ENCODE measurements around the gene ZNF710. TPM values are rescaled to one million over a fixed set of nuclear protein-coding genes. Genes with fewer than 3 reads are reported as not detected.

ZNF710 gene
- total RNA-seq, 1 donor = 13.0 TPM

GRCh38 chr15:90086868-90087268 is 85.7 kb downstream of the ZNF710 start:
- peak; percentile 35 for DNase-seq (ENCODE audit: low read depth)
- TF ChIP-seq CTCF (IDR thresholded peaks at IDR 0.05; ENCODE audit: insufficient read depth, low read depth, low read length) = peak; percentile 78
- H3K4me3 ChIP-seq (ENCODE audit: low read depth, low read length) = no peak overlapping the region

- peak; percentile 29 for TF ChIP-seq CTCF (IDR thresholded peaks at IDR 0.05; ENCODE audit: insufficient read depth, low read depth, low read length)
- H3K4me3 ChIP-seq (ENCODE audit: low read depth, low read length) = no peak overlapping the region
- DNase-seq (ENCODE audit: low read depth) = peak; percentile 29
Observed at GRCh38 chr15:90087454-90088154, 86.5 kb downstream of the ZNF710 start.

GRCh38 chr15:90090226-90090848 is 89.2 kb downstream of the ZNF710 start:
- TF ChIP-seq CTCF (IDR thresholded peaks at IDR 0.05; ENCODE audit: insufficient read depth, low read depth, low read length) = no peak
- H3K4me3 ChIP-seq (ENCODE audit: low read depth, low read length) = no peak overlapping the region
- no peak for DNase-seq (ENCODE audit: low read depth)

- no peak for TF ChIP-seq CTCF (IDR thresholded peaks at IDR 0.05; ENCODE audit: insufficient read depth, low read depth, low read length)
- H3K4me3 ChIP-seq (ENCODE audit: low read depth, low read length) = no peak overlapping the region
- no peak for DNase-seq (ENCODE audit: low read depth)
Observed at GRCh38 chr15:90091156-90091931, 90.2 kb downstream of the ZNF710 start.

- no peak for DNase-seq (ENCODE audit: low read depth)
- H3K4me3 ChIP-seq (ENCODE audit: low read depth, low read length) = no peak overlapping the region
- TF ChIP-seq CTCF (IDR thresholded peaks at IDR 0.05; ENCODE audit: insufficient read depth, low read depth, low read length) = no peak
Observed at GRCh38 chr15:90095521-90095959, 94.4 kb downstream of the ZNF710 start.

- TF ChIP-seq CTCF (IDR thresholded peaks at IDR 0.05; ENCODE audit: insufficient read depth, low read depth, low read length) = no peak
- H3K4me3 ChIP-seq (ENCODE audit: low read depth, low read length) = no peak overlapping the region
- peak; percentile 7 for DNase-seq (ENCODE audit: low read depth)
Observed at GRCh38 chr15:90097475-90097874, 96.4 kb downstream of the ZNF710 start.
